ENCODE results near the gene TMEM11. TPM values are rescaled to one million over a fixed set of nuclear protein-coding genes. Genes with fewer than 3 reads are reported as not detected.

TMEM11 gene
- total and polyA plus RNA-seq, 2 experiments from 2014 or later: 29.4 to 66.5 TPM

GRCh38 chr17:21157586-21158370 is 56.2 kb downstream of the TMEM11 start:
- H3K27me3 ChIP-seq (replicated peaks; ENCODE audit: insufficient read depth): no peaks in the 10 kb centered on the region
- H3K9ac ChIP-seq: no peak overlapping the region
- in situ Hi-C loops (cut with MboI): no loop called here
- H3K27ac ChIP-seq: no peak overlapping the region
- H3K4me2 ChIP-seq (ENCODE audit: unreplicated experiment): no peak overlapping the region
- no peak for DNase-seq
- no peaks in the 10 kb centered on the region for H3K36me3 ChIP-seq (ENCODE audit: low read depth)
- H3K4me1 ChIP-seq (ENCODE audit: insufficient read depth): peaks cover 24% of the 10 kb centered on the region
- no peak overlapping the region for H2AFZ ChIP-seq
- H3F3A ChIP-seq (ENCODE audit: insufficient read depth): peaks cover 23% of the 10 kb centered on the region
- no peaks in the 10 kb centered on the region for H3K79me2 ChIP-seq (ENCODE audit: insufficient read depth)
- 84 to 92% methylated on average over 1 of the region's 1 CpG for WGBS, 2 experiments (ENCODE audit: low coverage in 1 of 2, low lambda C conversion rate in 2 of 2, missing lambda C conversion rate in 2 of 2)
- H3K4me3 ChIP-seq: no peak overlapping the region
- no peaks in the 10 kb centered on the region for H3K9me3 ChIP-seq (ENCODE audit: low read depth)
- TF ChIP-seq EZH2phosphoT487 (IDR thresholded peaks at IDR 0.05; ENCODE audit: insufficient read depth, low read depth): no peak
- no peak for TF ChIP-seq EZH2 (IDR thresholded peaks at IDR 0.05; ENCODE audit: insufficient read depth, poor library complexity, severe bottlenecking)
- H4K20me1 ChIP-seq (ENCODE audit: insufficient read depth): no peaks in the 10 kb centered on the region
- H3K9me2 ChIP-seq (ENCODE audit: insufficient read depth): no peaks in the 10 kb centered on the region

DNA sequence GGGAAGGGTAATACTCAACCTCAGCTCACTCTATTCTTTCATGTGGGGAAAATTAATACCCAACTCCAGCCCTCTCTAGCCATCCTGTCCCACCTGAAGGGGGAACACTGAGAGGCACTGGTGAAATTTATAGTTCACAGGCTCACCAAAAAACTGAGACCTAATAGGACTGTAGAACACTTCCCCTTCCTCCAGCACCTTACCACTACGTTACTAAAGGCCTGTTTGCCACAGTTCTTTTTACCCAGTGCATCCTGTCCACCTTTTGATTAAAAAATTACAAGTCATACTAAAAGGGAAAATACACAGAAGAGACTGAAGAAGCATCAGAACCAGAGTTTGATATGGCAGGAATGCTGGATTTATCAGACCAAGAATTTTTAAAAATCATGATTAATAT is 61.2 kb downstream of the TMEM11 start:
- in situ Hi-C loops (cut with MboI): no loop called here
- Histone ChIP-seq H3K27ac (no peak overlapping the region), H3K79me2 (ENCODE audit: insufficient read depth) (no peaks in the 10 kb centered on the region), H2AFZ (no peak overlapping the region), H3K4me1 (ENCODE audit: insufficient read depth) (no peaks in the 10 kb centered on the region), H3F3A (ENCODE audit: insufficient read depth) (no peaks in the 10 kb centered on the region), H3K9me3 (ENCODE audit: low read depth) (no peaks in the 10 kb centered on the region), H3K4me2 (ENCODE audit: unreplicated experiment) (no peak overlapping the region), H3K27me3 (replicated peaks; ENCODE audit: insufficient read depth) (no peaks in the 10 kb centered on the region), H4K20me1 (ENCODE audit: insufficient read depth) (no peaks in the 10 kb centered on the region), H3K9ac (no peak overlapping the region), H3K9me2 (ENCODE audit: insufficient read depth) (no peaks in the 10 kb centered on the region), H3K36me3 (ENCODE audit: low read depth) (no peaks in the 10 kb centered on the region), H3K4me3 (no peak overlapping the region)
- TF ChIP-seq EZH2phosphoT487 (IDR thresholded peaks at IDR 0.05; ENCODE audit: insufficient read depth, low read depth) (no peak), EZH2 (IDR thresholded peaks at IDR 0.05; ENCODE audit: insufficient read depth, poor library complexity, severe bottlenecking) (no peak)
- 96 to 100% methylated on average over 1 of the region's 1 CpG for WGBS, 2 experiments (ENCODE audit: low coverage in 1 of 2, low lambda C conversion rate in 2 of 2, missing lambda C conversion rate in 2 of 2)
- no peak for DNase-seq

- Histone ChIP-seq H3K27ac (no peak overlapping the region), H3K4me3 (no peak overlapping the region), H3K4me1 (ENCODE audit: insufficient read depth) (no peaks in the 10 kb centered on the region), H3K79me2 (ENCODE audit: insufficient read depth) (0 out of 2 replicates have a peak, but pooled peaks cover 5% of the 10 kb centered on the region), H3K9me2 (ENCODE audit: insufficient read depth) (no peaks in the 10 kb centered on the region), H3K27me3 (replicated peaks; ENCODE audit: insufficient read depth) (no peaks in the 10 kb centered on the region), H3K9ac (no peak overlapping the region), H2AFZ (no peak overlapping the region), H3F3A (ENCODE audit: insufficient read depth) (no peaks in the 10 kb centered on the region), H3K36me3 (ENCODE audit: low read depth) (no peaks in the 10 kb centered on the region), H3K9me3 (ENCODE audit: low read depth) (no peaks in the 10 kb centered on the region), H4K20me1 (ENCODE audit: insufficient read depth) (no peaks in the 10 kb centered on the region), H3K4me2 (ENCODE audit: unreplicated experiment) (no peak overlapping the region)
- in situ Hi-C loops (cut with MboI): no loop called here
- no peak for DNase-seq
- 95% methylated on average over 1 of the region's 1 CpG for WGBS, 2 experiments (ENCODE audit: low coverage in 1 of 2, low lambda C conversion rate in 2 of 2, missing lambda C conversion rate in 2 of 2)
- no peak for TF ChIP-seq EZH2phosphoT487 (IDR thresholded peaks at IDR 0.05; ENCODE audit: insufficient read depth, low read depth)
- no peak for TF ChIP-seq EZH2 (IDR thresholded peaks at IDR 0.05; ENCODE audit: insufficient read depth, poor library complexity, severe bottlenecking)
Observed at GRCh38 chr17:21149621-21150020, 64.3 kb downstream of the TMEM11 start.

Small RNA genes within 50 kb of the gene (small RNA-seq; reads per million reads assigned to genes)
- gene RN7SL426P (ENCODE audit: low read depth, low replicate concordance): not detected

Other genes with a start within 250 kb of the TMEM11 start
- gene USP22, start 171.2 kb downstream of the TMEM11 start, total RNA-seq (2014; rRNA removed; shearing (Covaris generic)): 154 and 161 TPM in 2 replicates
- 70.6 and 75.1 TPM in 2 replicates for gene USP22, start 171.2 kb downstream of the TMEM11 start, polyA plus RNA-seq (2016; fragmentation: Nextera tagmentation; extraction: Ambion mirVana)
- gene DHRS7B, start 87.2 kb downstream of the TMEM11 start, total RNA-seq (2014; rRNA removed; shearing (Covaris generic)): 34.7 and 34.8 TPM in 2 replicates
- gene DHRS7B, start 87.2 kb downstream of the TMEM11 start, polyA plus RNA-seq (2016; fragmentation: Nextera tagmentation; extraction: Ambion mirVana): 36.9 and 37.3 TPM in 2 replicates
- gene NATD1, start 39.2 kb upstream of the TMEM11 start, total RNA-seq (2014; rRNA removed; shearing (Covaris generic)): 5.0 and 9.6 TPM in 2 replicates
- 3.6 and 4.0 TPM in 2 replicates for gene NATD1, start 39.2 kb upstream of the TMEM11 start, polyA plus RNA-seq (2016; fragmentation: Nextera tagmentation; extraction: Ambion mirVana)
- 32.2 and 42.6 TPM in 2 replicates for gene MAP2K3, start 70.5 kb upstream of the TMEM11 start, total RNA-seq (2014; rRNA removed; shearing (Covaris generic))
- gene MAP2K3, start 70.5 kb upstream of the TMEM11 start, polyA plus RNA-seq (2016; fragmentation: Nextera tagmentation; extraction: Ambion mirVana): 119 and 125 TPM in 2 replicates
- 0.54 and 1.0 TPM in 2 replicates for gene KCNJ12, start 162.2 kb upstream of the TMEM11 start, total RNA-seq (2014; rRNA removed; shearing (Covaris generic))
- 0.29 and 0.33 TPM in 2 replicates for gene KCNJ12, start 162.2 kb upstream of the TMEM11 start, polyA plus RNA-seq (2016; fragmentation: Nextera tagmentation; extraction: Ambion mirVana)

All from GM23248 (cell line).